ENCODE measurements around the gene CTTNBP2. TPM values are rescaled to one million over a fixed set of nuclear protein-coding genes. Genes with fewer than 3 reads are reported as not detected.

The CTTNBP2 gene
- total RNA-seq, 2 experiments from 2014 or later, result not detected

DNA sequence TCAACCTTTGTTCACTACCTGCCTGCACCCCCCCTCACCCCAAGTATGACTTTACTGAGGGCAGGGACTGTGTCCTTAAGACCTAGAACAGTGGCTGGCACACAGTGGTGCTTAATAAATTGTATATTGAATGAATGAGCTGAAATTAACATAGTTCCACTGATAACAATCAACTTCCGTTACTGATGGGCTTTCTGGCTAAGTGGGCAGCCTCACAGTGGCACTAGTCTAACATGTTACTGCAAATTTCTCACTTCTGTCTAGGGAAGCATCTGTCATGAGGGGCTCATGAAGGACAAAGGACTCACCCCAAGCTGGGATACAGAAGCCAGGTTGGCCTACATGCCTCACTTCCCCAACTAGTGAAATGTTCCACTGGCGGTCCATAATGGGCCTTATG lies 79.3 kb downstream of the CTTNBP2 start:
- no peaks in the 10 kb centered on the region for H3K36me3 Mint-ChIP-seq (ENCODE audit: low read depth)

GRCh38 chr7:117793521-117793920 lies 79.7 kb downstream of the CTTNBP2 start:
- ATAC-seq (no peak), DNase-seq (no peak)
- Mint-ChIP-seq H3K4me3 (no peak overlapping the region), H3K27ac (no peak overlapping the region), H3K27me3 (peaks cover 11% of the 10 kb centered on the region), H3K4me1 (no peaks in the 10 kb centered on the region), H3K36me3 (ENCODE audit: low read depth) (no peaks in the 10 kb centered on the region), H3K9me3 (ENCODE audit: low read depth) (no peaks in the 10 kb centered on the region)
- ChIA-PET CTCF (interaction anchor here (0.7 kb wide), 1 partner anchor 89 kb away, joined by 3 read pairs; no protein-coding TSS in a partner anchor), POLR2A (no interaction called here)
- intact Hi-C loops (cut with DNase I, micrococcal nuclease), result no loop called here

More for the DNA sequence above, 79.3 kb downstream of the CTTNBP2 start:
- intact Hi-C loops (cut with DNase I, micrococcal nuclease), result no loop called here
- no peak overlapping the region for H3K27ac Mint-ChIP-seq
- ATAC-seq, result no peak
- no peak for DNase-seq
- CTCF ChIA-PET, result interaction anchor here (0.7 kb wide), 1 partner anchor 88 kb away, joined by 3 read pairs; no protein-coding TSS in a partner anchor
- POLR2A ChIA-PET, result no interaction called here
- no peaks in the 10 kb centered on the region for H3K4me1 Mint-ChIP-seq
- H3K4me3 Mint-ChIP-seq, result no peak overlapping the region
- no peaks in the 10 kb centered on the region for H3K9me3 Mint-ChIP-seq (ENCODE audit: low read depth)
- H3K27me3 Mint-ChIP-seq, result peaks cover 11% of the 10 kb centered on the region

DNA sequence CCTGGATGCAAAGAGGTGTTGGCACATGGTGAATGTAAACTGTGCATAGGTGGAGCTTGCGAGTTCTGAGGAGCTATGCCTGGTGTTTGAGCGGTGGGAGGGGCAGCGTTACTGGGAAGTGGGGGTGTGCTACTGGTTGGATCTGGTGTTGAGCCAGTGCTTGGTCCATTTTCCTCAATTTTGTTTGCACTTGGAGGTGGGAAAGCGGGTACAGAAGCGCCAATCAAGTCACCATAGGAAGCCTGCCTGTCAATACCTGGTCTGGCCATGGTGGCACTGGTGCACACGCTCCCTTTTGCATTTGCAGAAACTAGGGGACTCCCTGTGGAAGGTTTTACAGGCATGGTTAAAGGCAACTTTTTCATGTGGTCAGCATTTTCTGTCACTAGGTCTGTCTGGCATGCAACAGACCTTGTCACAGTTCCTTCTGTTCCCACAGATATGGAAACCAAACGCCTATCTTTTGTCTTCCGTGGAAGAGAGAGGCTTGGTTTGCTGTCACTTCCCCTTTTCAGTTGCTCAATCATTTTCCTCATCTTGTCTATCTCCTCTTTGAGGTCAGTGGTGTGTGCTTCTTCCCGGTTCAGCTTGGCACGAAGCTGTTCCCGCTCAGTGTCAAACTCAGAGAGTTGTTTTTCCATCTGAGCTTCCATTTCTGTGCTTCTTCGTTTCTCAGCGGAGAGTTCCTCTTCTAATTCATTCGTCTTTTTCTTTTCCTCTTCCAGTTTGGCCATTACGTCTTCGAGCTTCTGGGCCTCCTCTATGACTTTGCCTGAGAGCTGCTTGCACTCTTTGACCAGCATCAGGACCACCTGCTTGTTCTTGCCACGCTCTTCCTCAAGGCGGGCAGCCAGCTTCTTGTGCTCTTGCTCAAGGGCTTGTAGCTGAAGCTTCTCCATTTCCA lies 81.1 kb downstream of the CTTNBP2 start:
- ChIA-PET CTCF (no interaction called here), POLR2A (no interaction called here)
- Mint-ChIP-seq H3K4me1 (no peaks in the 10 kb centered on the region), H3K36me3 (ENCODE audit: low read depth) (no peaks in the 10 kb centered on the region), H3K27me3 (peaks cover 11% of the 10 kb centered on the region), H3K27ac (no peak overlapping the region), H3K4me3 (no peak overlapping the region), H3K9me3 (ENCODE audit: low read depth) (no peaks in the 10 kb centered on the region)
- ATAC-seq, result no peak
- intact Hi-C loops (cut with DNase I, micrococcal nuclease), result no loop called here
- DNase-seq, result no peak

GRCh38 chr7:117790731-117791130 lies 82.5 kb downstream of the CTTNBP2 start:
- ChIA-PET POLR2A (no interaction called here), CTCF (no interaction called here)
- Mint-ChIP-seq H3K36me3 (ENCODE audit: low read depth) (no peaks in the 10 kb centered on the region), H3K4me3 (no peak overlapping the region), H3K9me3 (ENCODE audit: low read depth) (no peaks in the 10 kb centered on the region), H3K27ac (no peak overlapping the region), H3K4me1 (no peaks in the 10 kb centered on the region), H3K27me3 (peaks cover 10% of the 10 kb centered on the region)
- ATAC-seq, result no peak
- no peak for DNase-seq
- intact Hi-C loops (cut with DNase I, micrococcal nuclease), result no loop called here

DNA sequence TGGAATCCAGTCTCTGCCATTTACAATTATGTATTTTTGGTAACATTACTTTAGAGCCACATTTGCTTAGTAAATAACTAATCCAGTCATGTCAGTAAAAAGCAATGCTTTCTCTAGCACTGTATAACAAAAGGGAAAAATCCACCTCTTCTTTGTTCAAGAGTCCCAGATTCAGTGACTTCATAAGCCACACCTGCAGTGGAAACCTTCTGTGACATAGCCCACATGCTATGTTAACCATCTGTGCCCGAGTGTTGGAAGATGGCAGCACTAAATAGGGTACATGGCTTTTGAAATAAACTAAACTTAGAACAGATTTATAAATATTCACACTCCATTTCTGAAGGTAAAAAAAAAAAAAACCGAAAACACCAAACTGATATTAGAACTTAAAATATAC lies 83.0 kb downstream of the CTTNBP2 start:
- ChIA-PET CTCF (no interaction called here), POLR2A (no interaction called here)
- no peaks in the 10 kb centered on the region for H3K9me3 Mint-ChIP-seq (ENCODE audit: low read depth)
- H3K36me3 Mint-ChIP-seq (ENCODE audit: low read depth), result no peaks in the 10 kb centered on the region
- no peak overlapping the region for H3K27ac Mint-ChIP-seq
- H3K4me3 Mint-ChIP-seq, result no peak overlapping the region
- intact Hi-C loops (cut with DNase I, micrococcal nuclease), result no loop called here
- peaks cover 10% of the 10 kb centered on the region for H3K27me3 Mint-ChIP-seq
- no peaks in the 10 kb centered on the region for H3K4me1 Mint-ChIP-seq
- ATAC-seq (no peak), DNase-seq (no peak)

DNA sequence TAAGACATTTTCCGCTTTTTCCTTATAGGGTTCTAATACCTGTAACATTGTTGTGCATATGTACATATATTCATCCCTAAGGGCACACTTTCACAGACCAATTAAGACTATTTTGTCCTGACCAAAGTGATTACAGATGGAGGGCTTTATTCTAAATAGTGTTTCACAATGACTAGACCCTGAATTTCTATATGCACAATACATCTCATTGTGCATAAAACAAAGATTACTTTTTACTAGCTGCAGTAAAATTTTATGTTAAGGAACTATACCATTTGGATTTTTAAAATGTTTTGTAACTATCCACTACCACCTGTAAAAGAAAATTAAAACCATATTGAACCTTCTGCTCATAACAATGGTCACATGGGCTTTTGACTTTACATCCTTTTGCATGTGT lies 87.8 kb downstream of the CTTNBP2 start:
- intact Hi-C loops (cut with DNase I, micrococcal nuclease), result no loop called here
- no peak for ATAC-seq
- peaks cover 4% of the 10 kb centered on the region for H3K27me3 Mint-ChIP-seq
- H3K36me3 Mint-ChIP-seq (ENCODE audit: low read depth), result no peaks in the 10 kb centered on the region
- CTCF ChIA-PET, result no interaction called here
- H3K9me3 Mint-ChIP-seq (ENCODE audit: low read depth), result no peaks in the 10 kb centered on the region
- no peak overlapping the region for H3K4me3 Mint-ChIP-seq
- POLR2A ChIA-PET, result no interaction called here
- no peak overlapping the region for H3K27ac Mint-ChIP-seq
- DNase-seq, result no peak
- H3K4me1 Mint-ChIP-seq, result no peaks in the 10 kb centered on the region

DNA sequence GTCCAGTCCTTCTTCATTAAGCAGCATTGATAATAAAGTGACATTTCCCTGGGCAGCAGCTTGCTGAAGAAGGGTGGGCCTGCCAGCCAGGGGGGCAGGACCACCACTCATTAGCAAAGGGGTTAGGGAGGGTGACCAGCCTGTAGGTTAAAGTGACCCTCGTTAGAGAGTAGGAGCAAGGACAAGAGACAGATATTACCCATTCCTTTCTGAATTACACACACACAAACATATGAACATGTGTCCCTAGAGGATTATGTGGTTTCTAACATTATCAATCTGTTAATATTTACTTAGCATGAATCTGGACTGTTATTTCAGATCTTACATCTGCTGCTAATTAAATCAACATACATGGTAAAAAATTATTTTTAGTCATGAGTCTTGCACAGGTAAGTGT lies 88.9 kb downstream of the CTTNBP2 start:
- no peaks in the 10 kb centered on the region for H3K36me3 Mint-ChIP-seq (ENCODE audit: low read depth)
- intact Hi-C loops (cut with DNase I, micrococcal nuclease), result no loop called here
- no peak overlapping the region for H3K4me3 Mint-ChIP-seq
- no peak for ATAC-seq
- DNase-seq, result no peak
- H3K4me1 Mint-ChIP-seq, result no peaks in the 10 kb centered on the region
- CTCF ChIA-PET, result no interaction called here
- H3K9me3 Mint-ChIP-seq (ENCODE audit: low read depth), result no peaks in the 10 kb centered on the region
- H3K27me3 Mint-ChIP-seq, result peaks cover 3% of the 10 kb centered on the region
- no peak overlapping the region for H3K27ac Mint-ChIP-seq
- POLR2A ChIA-PET, result no interaction called here

DNA sequence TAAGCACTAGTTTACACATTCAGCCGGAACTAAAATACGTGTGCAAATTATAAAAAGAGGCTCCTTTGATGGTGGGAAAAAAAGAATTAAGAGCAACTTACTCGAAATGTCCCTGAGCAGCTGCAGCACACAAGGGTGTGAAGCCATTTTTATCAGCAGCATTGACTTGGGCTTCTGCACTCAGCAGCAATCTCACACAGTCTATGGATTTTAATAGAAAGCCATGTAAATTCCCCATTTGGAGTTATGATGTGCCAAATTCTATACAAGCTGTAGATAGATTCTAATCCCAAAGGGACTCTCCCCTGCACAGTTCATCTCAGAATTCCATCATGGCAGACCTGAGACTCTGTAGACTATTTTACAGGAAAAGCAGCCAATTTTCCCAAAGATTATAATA lies 90.5 kb downstream of the CTTNBP2 start:
- intact Hi-C loops (cut with DNase I, micrococcal nuclease), result no loop called here
- Mint-ChIP-seq H3K27ac (no peak overlapping the region), H3K4me1 (no peaks in the 10 kb centered on the region), H3K9me3 (ENCODE audit: low read depth) (no peaks in the 10 kb centered on the region), H3K4me3 (no peak overlapping the region), H3K27me3 (peaks cover 3% of the 10 kb centered on the region), H3K36me3 (ENCODE audit: low read depth) (no peaks in the 10 kb centered on the region)
- POLR2A ChIA-PET, result no interaction called here
- no peak for DNase-seq
- CTCF ChIA-PET, result no interaction called here
- no peak for ATAC-seq

DNA sequence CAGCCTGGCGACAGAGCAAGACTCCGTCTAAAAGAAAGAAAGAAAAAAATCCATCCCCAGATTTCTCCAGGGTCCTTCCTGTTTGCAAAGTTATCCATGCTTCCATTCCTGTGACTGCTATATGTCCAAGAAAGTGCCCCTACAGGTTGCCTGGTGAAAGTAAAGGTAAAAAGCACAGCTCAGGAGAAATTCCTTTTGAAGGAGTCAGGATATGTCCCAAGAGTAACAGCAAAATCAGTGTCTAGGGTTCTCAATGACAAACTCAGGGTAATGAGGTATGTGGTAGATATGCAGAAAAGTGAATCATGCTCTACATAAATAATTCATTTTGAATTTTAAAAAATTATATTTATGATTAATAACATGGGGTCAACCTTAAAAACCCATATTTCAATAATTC lies 91.5 kb downstream of the CTTNBP2 start:
- POLR2A ChIA-PET, result no interaction called here
- CTCF ChIA-PET, result no interaction called here
- H3K9me3 Mint-ChIP-seq (ENCODE audit: low read depth), result no peaks in the 10 kb centered on the region
- intact Hi-C loops (cut with DNase I, micrococcal nuclease), result no loop called here
- no peak for DNase-seq
- no peaks in the 10 kb centered on the region for H3K4me1 Mint-ChIP-seq
- ATAC-seq, result no peak
- no peak overlapping the region for H3K27ac Mint-ChIP-seq
- H3K4me3 Mint-ChIP-seq, result no peak overlapping the region
- no peaks in the 10 kb centered on the region for H3K36me3 Mint-ChIP-seq (ENCODE audit: low read depth)
- H3K27me3 Mint-ChIP-seq, result no peaks in the 10 kb centered on the region

DNA sequence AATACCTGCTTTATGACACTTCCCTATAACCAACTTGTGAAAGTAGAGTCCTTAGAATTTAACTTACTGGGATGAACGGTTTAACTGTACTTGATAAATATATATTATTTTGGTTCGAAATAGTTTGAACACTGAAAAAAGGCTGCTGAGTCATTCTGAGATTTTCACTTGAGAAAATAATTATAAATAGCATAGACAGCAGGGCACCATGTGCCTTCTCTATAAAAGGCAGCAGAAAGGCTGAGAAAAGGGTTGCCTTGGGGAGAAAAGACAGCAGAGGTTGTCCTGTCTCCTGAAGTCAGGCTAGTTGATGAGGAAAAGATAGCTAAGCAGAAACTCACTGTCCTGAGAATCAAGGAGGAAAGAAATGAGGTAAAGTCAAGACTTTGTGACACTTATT lies 92.4 kb downstream of the CTTNBP2 start:
- CTCF ChIA-PET, result no interaction called here
- intact Hi-C loops (cut with DNase I, micrococcal nuclease), result no loop called here
- DNase-seq (no peak), ATAC-seq (no peak)
- no peak overlapping the region for H3K4me3 Mint-ChIP-seq
- no peaks in the 10 kb centered on the region for H3K9me3 Mint-ChIP-seq (ENCODE audit: low read depth)
- peaks cover 1% of the 10 kb centered on the region for H3K27me3 Mint-ChIP-seq
- H3K4me1 Mint-ChIP-seq, result no peaks in the 10 kb centered on the region
- H3K27ac Mint-ChIP-seq, result no peak overlapping the region
- no peaks in the 10 kb centered on the region for H3K36me3 Mint-ChIP-seq (ENCODE audit: low read depth)
- POLR2A ChIA-PET, result no interaction called here

GRCh38 chr7:117777335-117778142 lies 95.7 kb downstream of the CTTNBP2 start:
- peaks cover 7% of the 10 kb centered on the region for H3K27me3 Mint-ChIP-seq
- H3K9me3 Mint-ChIP-seq (ENCODE audit: low read depth), result no peaks in the 10 kb centered on the region
- POLR2A ChIA-PET, result no interaction called here
- peaks cover 2% of the 10 kb centered on the region for H3K4me1 Mint-ChIP-seq
- intact Hi-C loops (cut with DNase I, micrococcal nuclease), result no loop called here
- no peaks in the 10 kb centered on the region for H3K36me3 Mint-ChIP-seq (ENCODE audit: low read depth)
- CTCF ChIA-PET, result interaction anchor here (0.7 kb wide), 1 partner anchor 115 kb away, joined by 4 read pairs; no protein-coding TSS in a partner anchor
- no peak overlapping the region for H3K27ac Mint-ChIP-seq
- H3K4me3 Mint-ChIP-seq, result no peak overlapping the region
- ATAC-seq (no peak), DNase-seq (no peak)

GRCh38 chr7:117776224-117776623 lies 97.0 kb downstream of the CTTNBP2 start:
- H3K27me3 Mint-ChIP-seq, result peaks cover 7% of the 10 kb centered on the region
- H3K36me3 Mint-ChIP-seq (ENCODE audit: low read depth), result no peaks in the 10 kb centered on the region

More at GRCh38 chr7:117776224-117776623, 97.0 kb downstream of the CTTNBP2 start:
- DNase-seq (no peak), ATAC-seq (no peak)
- ChIA-PET POLR2A (no interaction called here), CTCF (interaction anchor here (0.9 kb wide), 1 partner anchor 10 kb away, joined by 3 read pairs; no protein-coding TSS in a partner anchor)
- Mint-ChIP-seq H3K4me3 (no peak overlapping the region), H3K27ac (no peak overlapping the region), H3K9me3 (ENCODE audit: low read depth) (no peaks in the 10 kb centered on the region), H3K4me1 (peaks cover 2% of the 10 kb centered on the region)
- intact Hi-C loops (cut with DNase I, micrococcal nuclease), result no loop called here
